OCI-LY7 (cell line): Measurements from ENCODE around the gene C19orf73. TPM values are rescaled to one million over a fixed set of nuclear protein-coding genes. Genes with fewer than 3 reads are reported as not detected.

Source experiments
- BruUV-seq: library from RNA; stranded (reverse); fragments of 400-500 nt; replicated peaks from 2 replicates; lab custom pipeline; 2021; lab: Mats Ljungman, UMichigan
- CTCF ChIA-PET: fragments of 300-600 bp; sonication (Branson Sonifier 250); formaldehyde crosslinking; loops from one replicate; lab custom pipeline; 2022; ENCODE audit warnings: antibody characterized with exemption; ENCODE audit not compliant: unreplicated experiment; lab: Charles Lee
- POLR2A ChIA-PET: fragments of 300-600 bp; sonication (Branson Sonifier 250); formaldehyde crosslinking; loops from one replicate; lab custom pipeline; 2022; ENCODE audit warnings: antibody characterized with exemption; lab: Charles Lee
- DNase-seq: peaks from one replicate; pipeline ENCODE4 v3.0.0-alpha.2; 2015; ENCODE audit warnings: low spot score
- H2AFZ ChIP-seq: fragments of 200-600 bp; sonication (generic), shearing (Covaris generic); 2 replicates; pipeline ENCODE4 v1.6.1; 2014; ENCODE audit warnings: mild to moderate bottlenecking, antibody characterized with exemption, low read length, moderate library complexity
- H3K27ac ChIP-seq: fragments of 200-600 bp; sonication (generic); 2 replicates; pipeline ENCODE4 v1.5.1; 2014; ENCODE audit warnings: mixed run types, low read depth, mild to moderate bottlenecking, moderate library complexity, low read length, inconsistent platforms; ENCODE audit not compliant: poor library complexity, severe bottlenecking
- H3K36me3 ChIP-seq: fragments of 200-600 bp; sonication (generic); 2 replicates; pipeline ENCODE4 v1.6.1; 2014; ENCODE audit warnings: mild to moderate bottlenecking, antibody characterized with exemption, low read length, moderate library complexity, mixed read lengths; ENCODE audit not compliant: insufficient read depth
- H3K4me1 ChIP-seq: fragments of 200-600 bp; sonication (generic); 2 replicates; pipeline ENCODE4 v1.5.1; 2014; ENCODE audit warnings: mild to moderate bottlenecking, low read length; ENCODE audit not compliant: insufficient read depth, poor library complexity, severe bottlenecking
- H3K4me2 ChIP-seq: fragments of 200-600 bp; sonication (generic); 2 replicates; pipeline ENCODE4 v1.6.1; 2014; ENCODE audit warnings: mild to moderate bottlenecking, low read length
- H3K4me3 ChIP-seq: fragments of 200-600 bp; sonication (generic); 2 replicates; pipeline ENCODE4 v1.5.1; 2014; ENCODE audit warnings: mild to moderate bottlenecking, low read depth, low read length; ENCODE audit not compliant: poor library complexity, severe bottlenecking
- H3K79me2 ChIP-seq: fragments of 200-600 bp; sonication (generic); 2 replicates; pipeline ENCODE4 v1.6.1; 2016; ENCODE audit warnings: low read depth, mild to moderate bottlenecking, low read length, moderate library complexity, mixed read lengths; ENCODE audit not compliant: insufficient read depth
- H3K9me2 ChIP-seq: fragments of 200-600 bp; sonication (generic); 2 replicates; pipeline ENCODE4 v1.6.1; 2016; ENCODE audit warnings: mild to moderate bottlenecking, low read length, mixed read lengths; ENCODE audit not compliant: insufficient read depth
- H3K9me3 ChIP-seq: fragments of 200-600 bp; sonication (generic); 2 replicates; pipeline ENCODE4 v1.6.1; 2014; ENCODE audit warnings: mild to moderate bottlenecking, mixed run types, low read length, mixed read lengths
- H4K20me1 ChIP-seq: fragments of 200-600 bp; sonication (generic); 2 replicates; pipeline ENCODE4 v1.6.1; 2014; ENCODE audit warnings: mild to moderate bottlenecking, antibody characterized with exemption, low read length, moderate library complexity, mixed read lengths; ENCODE audit not compliant: insufficient read depth
- EZH2phosphoT487 ChIP-seq: fragments of 200-600 bp; sonication (generic); IDR thresholded peaks from 2 replicates; pipeline ENCODE4 v1.6.1; 2018; ENCODE audit warnings: low read depth, borderline replicate concordance, mild to moderate bottlenecking, mixed run types, antibody characterized with exemption, low read length, moderate library complexity, mixed read lengths
- intact Hi-C: fragments of 100-400 bp; cut with micrococcal nuclease; formaldehyde crosslinking; loops from one replicate; pipeline ENCODE4 v1.10.0; 2022; ENCODE audit not compliant: unreplicated experiment
- total RNA-seq, 2 experiments: library from RNA; depleted of rRNA in 1 of 2; stranded (reverse); fragments of >200 nt in 1 of 2; shearing (Covaris generic) in 1 of 2; gene quantifications; 2 replicates each; pipeline ENCODE4 v1.2.3, GENCODE V29; 2014 to 2022
- TF ChIP-seq, protein P1 (sequence below): fragments of 200-600 bp; sonication (generic); conservative IDR thresholded peaks from 2 replicates; pipeline ENCODE4 v1.5.1; 2014; ENCODE audit warnings: mild to moderate bottlenecking, antibody characterized with exemption, low read length, moderate library complexity, mixed read lengths

Gene C19orf73
- total RNA-seq, 2 experiments from 2014 or later: 2.5 to 8.3 TPM

DNA sequence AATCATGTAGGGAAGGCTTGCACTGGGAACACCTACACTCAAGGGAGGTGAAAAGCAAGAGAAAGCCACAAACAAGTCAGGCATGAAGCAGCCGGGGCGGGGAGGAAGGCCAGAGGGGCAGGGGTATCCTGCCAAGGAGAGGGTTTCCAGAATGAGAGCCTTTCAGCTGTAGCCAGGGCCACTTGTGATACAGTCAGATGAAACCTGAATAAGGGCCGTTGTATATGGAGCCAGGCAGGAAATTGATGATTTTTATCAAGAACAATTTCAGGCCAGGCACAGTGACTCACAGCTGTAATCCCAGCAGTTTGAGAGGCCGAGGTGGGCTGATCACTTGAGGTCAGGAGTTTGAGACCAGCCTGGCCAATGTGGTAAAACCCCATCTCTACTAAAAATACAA, 43.0 kb upstream of the C19orf73 start:
- DNase-seq: no peak
- Histone ChIP-seq H3K9me3 (no peaks in the 10 kb centered on the region), H3K4me2 (no peak overlapping the region), H3K4me1 (no peaks in the 10 kb centered on the region), H3K4me3 (no peak overlapping the region), H3K36me3 (no peaks in the 10 kb centered on the region), H3K9me2 (no peaks in the 10 kb centered on the region), H3K79me2 (no peaks in the 10 kb centered on the region), H3K27ac (no peak overlapping the region), H2AFZ (no peak overlapping the region), H4K20me1 (no peaks in the 10 kb centered on the region)
- ChIA-PET POLR2A (no interaction called here), CTCF (no interaction called here)
- intact Hi-C loops: no loop called here
- no TSS peak for BruUV-seq
- TF ChIP-seq, protein P1, sequence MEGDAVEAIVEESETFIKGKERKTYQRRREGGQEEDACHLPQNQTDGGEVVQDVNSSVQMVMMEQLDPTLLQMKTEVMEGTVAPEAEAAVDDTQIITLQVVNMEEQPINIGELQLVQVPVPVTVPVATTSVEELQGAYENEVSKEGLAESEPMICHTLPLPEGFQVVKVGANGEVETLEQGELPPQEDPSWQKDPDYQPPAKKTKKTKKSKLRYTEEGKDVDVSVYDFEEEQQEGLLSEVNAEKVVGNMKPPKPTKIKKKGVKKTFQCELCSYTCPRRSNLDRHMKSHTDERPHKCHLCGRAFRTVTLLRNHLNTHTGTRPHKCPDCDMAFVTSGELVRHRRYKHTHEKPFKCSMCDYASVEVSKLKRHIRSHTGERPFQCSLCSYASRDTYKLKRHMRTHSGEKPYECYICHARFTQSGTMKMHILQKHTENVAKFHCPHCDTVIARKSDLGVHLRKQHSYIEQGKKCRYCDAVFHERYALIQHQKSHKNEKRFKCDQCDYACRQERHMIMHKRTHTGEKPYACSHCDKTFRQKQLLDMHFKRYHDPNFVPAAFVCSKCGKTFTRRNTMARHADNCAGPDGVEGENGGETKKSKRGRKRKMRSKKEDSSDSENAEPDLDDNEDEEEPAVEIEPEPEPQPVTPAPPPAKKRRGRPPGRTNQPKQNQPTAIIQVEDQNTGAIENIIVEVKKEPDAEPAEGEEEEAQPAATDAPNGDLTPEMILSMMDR: no peak
- TF ChIP-seq EZH2phosphoT487: no peak

DNA sequence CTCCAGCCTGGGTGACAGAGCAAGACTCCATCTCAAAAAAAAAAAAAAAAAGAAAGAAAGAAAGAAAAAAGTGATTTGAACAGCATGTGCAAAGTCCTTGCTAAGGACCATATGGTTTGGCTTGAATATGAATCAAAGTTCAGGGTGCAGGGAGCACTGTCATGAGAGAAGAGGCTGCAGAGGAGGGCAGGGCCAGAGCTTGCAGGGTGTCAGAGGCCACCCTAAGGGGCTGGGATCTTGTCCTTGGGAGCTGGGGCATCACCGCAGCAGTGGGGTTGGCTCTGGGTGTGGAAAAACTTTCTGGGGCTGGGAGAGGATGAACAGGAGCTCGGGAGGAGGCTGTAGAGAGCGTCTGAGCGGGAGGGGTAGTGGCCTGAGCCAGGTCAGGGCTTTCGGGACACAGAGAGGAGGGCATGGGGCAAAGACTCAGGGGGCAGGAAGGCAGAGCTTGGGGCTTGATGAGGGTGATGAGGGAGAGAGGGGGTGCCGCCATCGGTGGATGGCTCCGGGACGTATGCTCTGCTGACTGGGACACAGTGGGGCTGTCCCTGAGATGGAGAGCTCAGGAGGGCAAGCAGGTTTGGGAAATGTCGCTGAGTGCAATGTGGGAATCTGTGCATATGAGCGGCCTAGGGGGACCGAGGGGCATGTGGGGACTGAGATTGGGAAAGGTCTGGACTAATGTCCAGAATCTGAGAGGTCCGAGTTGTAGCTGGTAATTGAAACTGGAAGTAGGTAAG, 41.7 kb upstream of the C19orf73 start:
- no peak for DNase-seq
- intact Hi-C loops: no loop called here
- H3K4me1 ChIP-seq: no peaks in the 10 kb centered on the region
- H3K79me2 ChIP-seq: no peaks in the 10 kb centered on the region
- no peak overlapping the region for H3K4me2 ChIP-seq
- H3K36me3 ChIP-seq: no peaks in the 10 kb centered on the region
- no peaks in the 10 kb centered on the region for H3K9me3 ChIP-seq
- H3K9me2 ChIP-seq: no peaks in the 10 kb centered on the region
- no peak overlapping the region for H3K4me3 ChIP-seq
- ChIA-PET POLR2A (no interaction called here), CTCF (interaction anchor here (0.6 to 0.7 kb wide), 2 partner anchors 12 to 37 kb away, joined by 3 to 27 read pairs; no protein-coding TSS in a partner anchor)
- H4K20me1 ChIP-seq: no peaks in the 10 kb centered on the region
- no peak for TF ChIP-seq EZH2phosphoT487
- TF ChIP-seq, protein P1: no peak
- no peak overlapping the region for H3K27ac ChIP-seq
- no peak overlapping the region for H2AFZ ChIP-seq
- no TSS peak for BruUV-seq

DNA sequence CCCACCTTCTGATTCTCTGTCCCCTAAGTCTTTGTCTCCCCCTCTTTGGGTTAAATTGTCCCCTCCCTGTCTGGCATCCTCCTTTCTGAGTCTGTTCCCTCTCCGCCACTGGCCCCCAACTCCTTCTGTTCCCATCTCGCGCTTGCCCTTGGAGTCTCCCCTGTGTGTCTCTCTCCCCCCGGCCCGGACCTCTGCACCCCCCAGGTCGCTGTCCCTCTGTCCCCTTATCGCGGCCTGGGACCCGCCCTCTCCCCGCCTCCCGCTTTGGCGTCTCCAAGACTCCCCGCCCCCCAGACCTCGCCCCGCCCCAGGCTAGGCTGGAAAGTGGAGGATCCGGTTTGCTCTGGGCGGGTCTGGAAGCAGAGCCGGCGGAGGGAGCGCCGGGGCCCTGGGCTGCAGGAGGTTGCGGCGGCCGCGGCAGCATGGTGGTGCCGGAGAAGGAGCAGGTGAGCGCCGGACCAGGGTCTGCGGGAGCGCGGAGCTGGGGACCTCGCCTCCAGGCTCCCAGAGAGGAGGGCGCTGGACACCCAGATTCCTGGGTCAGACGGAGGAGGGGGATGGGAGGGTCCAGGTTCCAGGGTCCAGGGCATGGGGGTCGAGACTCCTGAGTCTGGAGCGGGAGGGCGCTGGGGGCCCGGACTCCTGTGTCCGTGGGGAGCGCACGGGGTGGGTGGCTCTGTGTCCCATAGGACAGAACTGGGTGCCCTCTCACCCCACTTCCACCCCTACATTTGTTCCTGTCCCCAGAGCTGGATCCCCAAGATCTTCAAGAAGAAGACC, 38.7 kb upstream of the C19orf73 start, which contains the start of gene TRPM4:
Gene TRPM4, plus strand, starts transcription at position 348 of the 780 bp plus-strand sequence. Its CDS starts 75 bp downstream, at position 423.
- DNase-seq: no peak
- no peak for TF ChIP-seq EZH2phosphoT487
- TF ChIP-seq, protein P1: no peak
- H3K4me1 ChIP-seq: no peaks in the 10 kb centered on the region
- BruUV-seq: no TSS peak
- no peak within 1 kb of the TSS for H3K27ac ChIP-seq
- no peak within 1 kb of the TSS for H3K4me2 ChIP-seq
- POLR2A ChIA-PET: no interaction called here
- no peak within 1 kb of the TSS for H2AFZ ChIP-seq
- no peaks in the 10 kb centered on the region for H3K9me2 ChIP-seq
- no peaks in the 10 kb centered on the region for H3K36me3 ChIP-seq
- H3K4me3 ChIP-seq: no peak within 1 kb of the TSS
- H3K9me3 ChIP-seq: no peaks in the 10 kb centered on the region
- H3K79me2 ChIP-seq: no peaks in the 10 kb centered on the region
- intact Hi-C loops: no loop called here
- CTCF ChIA-PET: no interaction called here
- H4K20me1 ChIP-seq: no peaks in the 10 kb centered on the region
